Measurements from ENCODE around the gene PCGF1.

DNA sequence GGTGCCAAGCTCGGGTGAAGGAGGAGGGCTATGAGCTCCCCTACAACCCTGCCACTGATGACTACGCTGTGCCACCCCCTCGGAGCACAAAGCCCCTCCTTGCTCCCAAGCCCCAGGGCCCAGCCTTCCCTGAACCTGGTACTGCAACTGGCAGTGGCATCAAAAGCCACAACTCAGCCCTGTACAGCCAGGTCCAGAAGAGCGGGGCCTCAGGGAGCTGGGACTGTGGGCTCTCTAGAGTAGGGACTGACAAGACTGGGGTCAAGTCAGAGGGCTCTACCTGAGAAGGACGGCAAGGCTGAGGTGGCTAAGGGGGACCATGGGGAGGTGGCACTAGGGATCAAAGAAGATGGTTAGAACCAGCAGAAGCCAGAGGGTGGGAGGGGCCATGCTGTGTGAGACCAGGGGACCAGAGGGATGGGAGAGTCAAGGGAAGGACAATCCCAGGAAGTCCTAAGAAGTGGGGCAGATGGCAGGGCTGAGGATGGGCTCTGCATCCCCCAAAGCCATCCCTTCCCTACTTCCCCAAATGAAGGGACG, 49.4 kb upstream of the PCGF1 start:
- TF ChIP-seq ARNTL (CRISPR knock-in tag; IDR thresholded peaks at IDR 0.05; ENCODE audit: borderline replicate concordance, low read depth) (no peak), ZFP30 (CRISPR knock-in tag; IDR thresholded peaks at IDR 0.05) (no peak), GLIS3 (CRISPR knock-in tag; IDR thresholded peaks at IDR 0.05) (no peak), ZC3H10 (CRISPR knock-in tag; IDR thresholded peaks at IDR 0.05) (no peak), CSDC2 (CRISPR knock-in tag; IDR thresholded peaks at IDR 0.05) (no peak), ESRRG (CRISPR knock-in tag; IDR thresholded peaks at IDR 0.05) (no peak)
- TF ChIP-seq, protein P1, sequence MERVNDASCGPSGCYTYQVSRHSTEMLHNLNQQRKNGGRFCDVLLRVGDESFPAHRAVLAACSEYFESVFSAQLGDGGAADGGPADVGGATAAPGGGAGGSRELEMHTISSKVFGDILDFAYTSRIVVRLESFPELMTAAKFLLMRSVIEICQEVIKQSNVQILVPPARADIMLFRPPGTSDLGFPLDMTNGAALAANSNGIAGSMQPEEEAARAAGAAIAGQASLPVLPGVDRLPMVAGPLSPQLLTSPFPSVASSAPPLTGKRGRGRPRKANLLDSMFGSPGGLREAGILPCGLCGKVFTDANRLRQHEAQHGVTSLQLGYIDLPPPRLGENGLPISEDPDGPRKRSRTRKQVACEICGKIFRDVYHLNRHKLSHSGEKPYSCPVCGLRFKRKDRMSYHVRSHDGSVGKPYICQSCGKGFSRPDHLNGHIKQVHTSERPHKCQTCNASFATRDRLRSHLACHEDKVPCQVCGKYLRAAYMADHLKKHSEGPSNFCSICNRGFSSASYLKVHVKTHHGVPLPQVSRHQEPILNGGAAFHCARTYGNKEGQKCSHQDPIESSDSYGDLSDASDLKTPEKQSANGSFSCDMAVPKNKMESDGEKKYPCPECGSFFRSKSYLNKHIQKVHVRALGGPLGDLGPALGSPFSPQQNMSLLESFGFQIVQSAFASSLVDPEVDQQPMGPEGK (CRISPR knock-in tag; IDR thresholded peaks at IDR 0.05; ENCODE audit: borderline replicate concordance), result no peak
- TF ChIP-seq, protein P2, sequence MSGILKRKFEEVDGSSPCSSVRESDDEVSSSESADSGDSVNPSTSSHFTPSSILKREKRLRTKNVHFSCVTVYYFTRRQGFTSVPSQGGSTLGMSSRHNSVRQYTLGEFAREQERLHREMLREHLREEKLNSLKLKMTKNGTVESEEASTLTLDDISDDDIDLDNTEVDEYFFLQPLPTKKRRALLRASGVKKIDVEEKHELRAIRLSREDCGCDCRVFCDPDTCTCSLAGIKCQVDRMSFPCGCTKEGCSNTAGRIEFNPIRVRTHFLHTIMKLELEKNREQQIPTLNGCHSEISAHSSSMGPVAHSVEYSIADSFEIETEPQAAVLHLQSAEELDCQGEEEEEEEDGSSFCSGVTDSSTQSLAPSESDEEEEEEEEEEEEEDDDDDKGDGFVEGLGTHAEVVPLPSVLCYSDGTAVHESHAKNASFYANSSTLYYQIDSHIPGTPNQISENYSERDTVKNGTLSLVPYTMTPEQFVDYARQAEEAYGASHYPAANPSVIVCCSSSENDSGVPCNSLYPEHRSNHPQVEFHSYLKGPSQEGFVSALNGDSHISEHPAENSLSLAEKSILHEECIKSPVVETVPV (CRISPR knock-in tag; IDR thresholded peaks at IDR 0.05), result no peak

All from SK-N-SH treated with all-trans-retinoic acid at 6 μM for 48 hours (cell line).